COR-L47 (cell line): ENCODE measurements around the gene PI4K2A.
"Not testable (repeated sequence)": the region's sequence is repeated elsewhere in the genome, so short reads cannot be mapped to it uniquely, and the experiment has no call there.

ENCODE experiments used
- DNase-seq: peaks from one replicate; lab custom pipeline; 2025; lab: John Stamatoyannopoulos, UW

Gene PI4K2A

DNA sequence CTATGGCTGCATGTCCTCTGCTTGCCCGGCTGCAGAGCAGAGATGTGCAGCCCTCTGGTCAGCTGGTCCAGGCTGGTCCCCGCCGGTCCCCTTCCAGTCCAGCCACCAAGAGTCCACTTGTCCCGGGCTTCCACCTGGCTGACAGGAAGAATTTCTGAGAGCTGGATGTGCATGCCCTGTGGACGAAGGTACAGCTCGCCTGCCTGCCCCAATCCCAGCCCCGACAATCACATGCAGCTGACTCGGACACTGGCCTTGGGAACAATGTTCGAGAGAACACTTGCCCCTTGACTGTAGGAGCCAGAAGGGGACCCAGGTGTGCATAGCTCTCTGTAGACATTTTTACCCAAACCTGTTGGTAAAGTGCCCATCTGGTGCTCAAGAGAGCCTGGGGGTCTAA lies 34.8 kb downstream of the PI4K2A start:
- no peak for DNase-seq

DNA sequence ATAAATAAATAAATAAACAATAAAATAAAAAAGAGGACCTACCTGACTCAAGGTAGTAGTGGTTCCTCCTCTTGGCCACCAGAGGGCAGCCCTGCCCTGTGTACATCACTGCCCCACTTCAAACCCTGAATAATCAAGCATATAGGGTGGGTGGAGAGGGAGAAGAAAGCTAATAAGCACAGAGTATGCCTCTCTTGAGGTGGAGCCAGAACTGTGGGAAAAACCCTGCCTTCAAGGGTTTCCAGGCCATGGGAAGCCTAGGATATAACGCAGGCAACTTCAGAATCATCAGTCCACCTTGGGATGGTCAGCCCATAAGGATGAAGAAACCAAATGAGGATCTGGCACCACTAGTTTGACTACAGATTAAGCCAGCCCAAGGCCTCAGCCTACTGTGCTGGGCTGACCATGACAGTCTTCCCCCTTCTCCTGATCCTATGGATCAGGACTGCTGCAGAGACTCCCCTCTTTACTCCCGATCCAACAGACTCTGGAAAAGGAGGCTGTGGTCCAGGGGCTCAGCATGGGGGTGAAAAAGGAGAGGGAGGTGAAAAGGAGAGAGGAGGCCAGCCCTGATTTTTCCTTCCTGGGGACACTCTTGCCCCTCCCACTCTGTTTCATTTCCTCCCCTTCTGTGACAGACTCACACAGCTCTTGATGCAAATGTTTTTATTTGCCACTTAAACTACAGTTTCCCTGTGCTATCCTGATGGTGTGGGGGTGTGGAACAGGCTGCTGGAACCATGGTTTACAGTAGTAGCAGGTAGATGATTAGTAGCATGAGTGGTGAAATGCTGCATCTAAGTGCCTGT lies 36.5 kb downstream of the PI4K2A start:
- peak; percentile 9 for DNase-seq

GRCh38 chr10:97679594-97679993 lies 39.1 kb downstream of the PI4K2A start:
- no peak for DNase-seq

DNA sequence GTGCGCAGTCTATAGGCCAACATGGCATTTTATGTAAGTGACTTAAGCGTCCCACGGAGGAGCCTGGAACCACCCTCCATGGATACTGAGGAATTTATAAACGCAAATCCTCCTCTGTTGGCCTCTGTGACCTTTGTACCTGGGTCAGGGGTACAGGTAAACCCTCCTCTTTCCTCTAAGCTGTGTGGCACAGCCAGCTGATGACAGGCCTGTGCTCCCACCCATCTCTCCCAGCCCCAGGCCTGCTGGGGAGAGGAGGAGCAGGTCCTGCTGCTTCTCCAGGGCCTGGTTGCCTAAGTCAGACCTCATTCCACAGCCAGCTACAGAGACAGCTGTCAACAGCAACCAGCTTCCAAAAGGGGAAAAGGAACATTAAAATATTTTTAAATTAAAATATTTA lies 41.6 kb downstream of the PI4K2A start:
- no peak for DNase-seq

- no peak for DNase-seq
Observed at GRCh38 chr10:97683556-97684367, 43.3 kb downstream of the PI4K2A start.

DNA sequence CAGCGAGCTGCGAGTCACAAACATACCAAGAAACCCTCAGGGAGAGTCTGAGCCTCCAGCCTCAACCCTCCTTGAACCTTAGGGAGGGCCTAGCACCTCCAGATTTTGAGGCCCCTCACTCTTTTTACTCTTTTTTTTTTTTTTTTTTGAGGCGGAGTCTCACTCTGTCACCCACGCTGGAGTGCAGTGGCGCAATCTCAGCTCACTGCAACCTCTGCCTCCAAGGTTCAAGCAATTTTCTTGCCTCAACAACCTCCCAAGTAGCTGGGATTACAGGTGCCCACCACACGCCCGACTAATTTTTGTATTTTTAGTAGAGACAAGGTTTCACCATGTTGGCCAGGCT lies 43.9 kb downstream of the PI4K2A start:
- DNase-seq, result not testable (repeated sequence)

DNA sequence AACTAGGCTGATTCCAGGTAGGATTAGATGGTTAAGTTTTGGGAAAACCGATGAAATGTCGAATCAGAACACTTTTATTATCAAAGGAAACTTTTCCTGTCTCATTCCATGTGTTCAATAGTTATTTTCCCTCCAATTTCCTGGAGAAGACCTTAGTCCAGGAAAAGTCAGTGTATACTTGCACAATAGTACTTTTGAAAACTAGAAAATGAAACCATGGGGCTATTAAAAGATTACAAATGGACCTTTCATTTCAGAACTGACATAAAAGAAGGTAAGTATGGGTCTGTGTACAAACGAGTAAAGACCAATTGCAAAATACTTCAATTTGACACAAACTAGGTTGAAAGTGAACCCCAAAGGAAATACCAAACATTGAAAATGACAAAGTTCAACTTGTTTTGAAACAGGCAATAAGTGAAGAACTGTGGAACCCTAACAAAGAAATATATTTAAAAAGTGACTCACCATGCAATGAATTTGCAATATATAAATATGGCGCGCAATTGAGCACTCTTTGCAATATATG lies 44.5 kb downstream of the PI4K2A start:
- DNase-seq, result no peak

GRCh38 chr10:97685395-97685958 lies 45.0 kb downstream of the PI4K2A start:
- DNase-seq, result no peak

DNA sequence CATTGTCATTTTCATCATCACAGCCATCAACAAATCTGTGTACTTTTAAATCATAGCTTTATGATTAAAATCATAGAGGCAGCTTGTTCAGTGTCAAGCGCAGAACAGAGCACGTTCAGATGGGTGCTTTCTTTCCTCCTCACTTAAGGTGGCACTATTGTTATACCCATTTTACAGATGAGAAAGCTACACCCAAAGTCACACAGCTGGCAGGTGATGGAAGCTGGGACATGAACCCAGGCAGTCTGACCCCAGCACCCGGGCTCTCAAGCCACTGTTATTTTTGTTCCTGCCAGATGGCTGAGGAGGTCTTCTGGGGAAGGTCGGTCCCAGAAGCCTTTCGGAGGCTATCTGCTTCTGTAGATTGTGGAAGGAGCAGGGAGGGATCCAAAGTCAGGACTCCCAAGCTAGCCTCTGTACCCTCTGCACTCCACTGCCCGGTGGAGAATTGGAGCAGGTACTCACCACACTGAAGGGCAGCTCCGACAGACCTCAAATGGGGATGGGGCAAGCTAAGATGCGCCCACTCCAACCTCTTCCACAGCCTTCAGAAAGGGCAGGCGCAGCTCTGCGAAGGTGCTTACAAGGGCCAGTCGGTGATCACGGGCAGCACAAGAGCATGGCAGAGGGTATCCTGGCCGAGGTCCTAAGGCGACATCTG lies 46.0 kb downstream of the PI4K2A start:
- DNase-seq, result no peak

DNA sequence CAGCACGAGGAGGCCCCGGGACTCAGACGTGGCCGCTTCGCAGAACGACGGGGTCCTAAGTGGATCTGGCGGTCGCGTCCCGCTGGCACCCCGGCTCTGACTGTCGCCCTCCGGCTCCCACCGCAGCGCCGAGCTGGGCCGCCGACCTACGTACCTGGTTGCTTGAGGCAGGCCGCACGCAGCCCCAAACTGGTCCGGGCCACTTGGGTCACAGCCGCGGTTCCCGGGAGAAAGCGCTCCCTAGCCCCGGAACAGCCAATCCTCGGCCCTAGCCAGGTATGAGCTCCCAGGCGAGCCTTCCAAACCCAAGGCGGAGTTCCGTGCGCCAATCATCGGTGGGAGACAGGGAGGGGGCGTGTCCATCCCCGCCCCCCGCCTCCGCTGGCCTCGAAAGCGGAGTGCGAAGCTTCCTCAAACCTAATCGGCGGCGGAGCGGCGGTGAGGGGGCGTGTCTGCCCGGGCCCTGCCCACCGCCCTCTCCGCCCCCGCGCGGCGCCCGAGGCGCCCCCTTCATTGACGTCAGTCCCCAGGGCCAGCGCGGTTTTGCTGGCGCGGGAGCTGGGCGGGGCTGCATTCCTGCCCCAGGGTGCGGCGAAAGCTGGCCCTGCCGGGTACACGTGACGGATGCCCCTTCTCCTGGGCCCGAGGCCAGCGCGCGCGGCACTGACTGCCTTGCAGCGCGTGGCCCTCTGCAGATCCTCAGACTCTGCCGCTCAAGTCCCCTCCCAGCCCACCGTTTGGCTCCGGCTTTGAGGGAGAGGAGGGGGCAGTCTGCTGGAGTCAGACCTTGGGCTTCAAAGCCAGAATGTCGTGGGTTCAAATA lies 46.7 kb downstream of the PI4K2A start, which contains the start of gene AVPI1:
Gene AVPI1 (minus strand): TSS at position 280 of the 823 bp plus-strand sequence. CDS start 7,336 bp downstream, outside the sequence.
- peak; percentile 94 for DNase-seq

- DNase-seq, result no peak
Observed at GRCh38 chr10:97687785-97688781, 47.6 kb downstream of the PI4K2A start.

DNA sequence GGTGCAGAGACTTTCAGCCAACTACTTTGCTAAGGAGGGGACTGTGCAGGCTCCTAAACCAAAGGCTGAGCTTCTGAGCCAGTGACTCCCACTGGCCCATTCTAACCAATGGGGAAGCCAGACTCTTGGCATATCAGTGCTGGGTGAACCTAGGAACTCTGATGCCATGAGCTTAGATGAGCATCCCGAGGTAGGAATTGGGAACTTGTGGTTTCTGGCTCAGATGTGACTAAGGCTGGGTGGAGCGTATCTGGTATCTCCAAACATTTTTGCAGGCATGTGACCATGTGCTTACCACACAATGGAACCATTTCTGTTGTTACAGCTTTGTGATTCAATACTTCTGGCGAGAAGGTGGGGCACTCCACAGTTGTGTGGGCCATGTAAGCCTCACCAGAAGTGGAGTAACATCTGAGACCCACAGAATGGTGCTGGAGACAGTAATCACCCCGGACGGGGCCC lies 49.1 kb downstream of the PI4K2A start:
- DNase-seq, result no peak

DNA sequence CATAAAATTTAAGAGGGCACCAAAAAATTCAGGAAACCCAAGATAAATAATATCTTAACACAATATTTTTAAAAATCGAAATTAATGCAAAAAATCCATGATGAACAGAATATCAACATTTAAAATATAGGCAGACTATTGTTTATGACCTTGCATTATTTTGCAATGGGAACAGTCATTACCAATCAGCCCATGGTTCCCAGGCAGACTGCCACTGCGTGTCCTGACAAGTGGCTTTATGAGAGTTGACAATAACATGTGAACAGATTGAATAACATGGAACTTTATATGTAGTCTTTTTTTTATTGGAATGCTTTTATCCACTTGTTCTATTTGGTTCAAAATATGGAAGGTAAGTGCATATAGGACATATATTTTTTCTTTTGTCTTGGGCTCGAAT lies 49.7 kb downstream of the PI4K2A start:
- no peak for DNase-seq

GRCh38 chr10:97698072-97698655 lies 57.7 kb downstream of the PI4K2A start:
- DNase-seq, result not testable (repeated sequence)

GRCh38 chr10:97701438-97702069 lies 61.1 kb downstream of the PI4K2A start:
- DNase-seq, result peak; percentile 34

DNA sequence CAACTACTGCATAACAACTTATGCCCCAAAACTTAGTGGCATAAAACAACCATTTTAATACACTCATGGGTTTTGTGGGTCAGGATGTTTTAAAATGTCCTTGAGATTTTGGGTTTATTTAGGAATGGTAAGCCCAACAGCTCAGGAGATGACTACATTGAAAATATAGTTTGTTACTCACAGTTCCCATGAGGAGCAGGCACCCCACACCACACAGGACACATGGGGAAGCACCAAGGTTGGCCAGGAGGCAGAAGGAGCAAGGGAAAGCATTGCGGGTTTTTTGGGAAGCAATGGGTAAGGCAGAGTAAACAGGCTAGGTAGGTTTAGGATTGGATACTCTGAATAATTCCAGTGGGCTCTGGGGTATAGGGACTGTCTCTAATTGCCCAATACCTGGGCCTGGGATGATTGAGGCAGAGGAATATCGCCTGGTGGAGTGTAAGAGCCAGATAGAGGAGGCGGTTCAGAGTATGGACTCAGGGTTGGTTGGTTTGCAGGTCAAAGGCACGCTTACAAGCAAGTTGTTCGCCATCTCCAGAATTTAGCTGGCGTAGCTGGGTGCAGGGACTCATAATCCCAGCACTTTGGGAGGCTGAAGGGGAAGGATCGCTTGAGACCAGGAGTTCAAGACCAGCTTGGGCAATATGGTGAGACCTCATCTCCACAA lies 63.1 kb downstream of the PI4K2A start:
- DNase-seq, result no peak

DNA sequence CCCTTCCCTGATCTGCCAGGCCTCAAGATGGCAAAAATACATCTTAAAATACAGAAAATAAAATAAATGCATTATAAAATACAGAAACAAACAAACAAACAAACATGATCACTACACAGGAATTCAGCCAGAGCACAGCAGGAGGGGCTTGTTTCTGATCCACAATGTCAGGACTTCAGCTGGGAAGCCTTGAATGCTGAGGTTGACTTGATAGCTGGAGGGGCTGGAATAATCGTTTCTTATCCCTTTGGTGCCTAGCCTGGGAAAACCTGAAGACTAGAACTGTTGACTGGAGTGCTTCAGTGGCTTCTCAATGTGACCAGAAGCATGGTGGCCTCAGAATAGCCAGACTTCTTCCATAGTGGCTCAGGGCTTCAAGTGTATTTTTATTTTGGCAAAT lies 63.9 kb downstream of the PI4K2A start:
- no peak for DNase-seq

DNA sequence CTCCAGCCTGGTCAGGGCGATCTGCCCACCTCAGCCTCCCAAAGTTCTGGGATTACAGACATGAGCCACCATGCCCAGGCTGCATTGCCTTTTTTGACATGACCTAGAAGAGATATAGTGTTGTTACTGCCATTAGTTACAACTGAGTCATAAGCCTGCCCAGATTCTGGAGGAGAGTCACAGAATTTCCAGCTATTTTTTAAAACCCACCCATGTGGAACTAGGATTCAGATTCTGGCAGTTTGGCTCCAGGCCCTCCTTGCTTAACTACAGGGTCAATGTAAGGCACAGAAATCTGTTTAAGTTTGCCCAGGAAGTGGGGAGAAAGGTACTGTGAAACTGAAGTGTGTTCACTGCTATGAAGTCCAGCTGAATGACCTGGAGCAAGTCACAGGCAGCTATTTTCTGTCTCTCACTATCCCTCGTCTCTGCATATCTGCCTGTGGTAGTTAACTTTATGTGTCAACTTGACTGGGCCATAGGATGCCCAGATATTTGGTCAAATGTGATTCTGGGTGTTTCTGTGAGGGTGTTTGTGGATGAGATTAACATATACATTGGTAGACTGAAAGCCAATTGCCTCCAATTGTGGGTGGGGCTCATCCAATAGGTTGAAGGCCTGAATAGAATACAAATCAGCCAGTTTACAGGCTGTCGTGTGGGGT lies 64.7 kb downstream of the PI4K2A start:
- DNase-seq, result no peak
